HCT116 (cell line): ENCODE data around the gene DNAJB9.

Source experiments
- ATF3 ChIP-seq: IDR thresholded peaks from 2 replicates; pipeline ENCODE4 v1.6.1; 2012
- CBX3 ChIP-seq: IDR thresholded peaks from 2 replicates; pipeline ENCODE4 v1.6.1; 2012; ENCODE audit warnings: low read depth
- CTCF ChIP-seq, 3 experiments: fragments of 200-600 bp in 1 of 3; sonication (generic) in 1 of 3; IDR thresholded peaks in 2 of 3; conservative IDR thresholded peaks in 1 of 3; 2 replicates each; pipeline ENCODE4 v1.5.1; 2012 to 2017; ENCODE audit warnings: low read depth in 2 of 3, low read length in 2 of 3, antibody characterized with exemption in 1 of 3, borderline replicate concordance in 1 of 3, control low read depth in 1 of 3, mild to moderate bottlenecking in 1 of 3, mixed read lengths in 1 of 3, mixed run types in 1 of 3, moderate library complexity in 1 of 3; ENCODE audit not compliant: insufficient read depth in 1 of 3
- EGR1 ChIP-seq: IDR thresholded peaks from 2 replicates; pipeline ENCODE4 v1.6.1; 2012; ENCODE audit warnings: low read depth
- EZH2phosphoT487 ChIP-seq: fragments of 200-600 bp; IDR thresholded peaks from 2 replicates; pipeline ENCODE4 v1.6.1; 2018; ENCODE audit warnings: antibody characterized with exemption, borderline replicate concordance
- JUND ChIP-seq: IDR thresholded peaks from 2 replicates; pipeline ENCODE4 v1.6.1; 2012
- POLR2A ChIP-seq: IDR thresholded peaks from 2 replicates; pipeline ENCODE4 v1.7.0; 2011; ENCODE audit warnings: borderline replicate concordance; ENCODE audit not compliant: insufficient read depth, insufficient read length; ENCODE audit errors: extremely low read depth
- POLR2AphosphoS5 ChIP-seq: IDR thresholded peaks from 2 replicates; pipeline ENCODE4 v1.6.1; 2011; ENCODE audit warnings: mild to moderate bottlenecking, low read depth, low read length, moderate library complexity
- RAD21 ChIP-seq: IDR thresholded peaks from 2 replicates; pipeline ENCODE4 v1.6.1; 2012; ENCODE audit warnings: low read depth, mild to moderate bottlenecking
- SRF ChIP-seq: IDR thresholded peaks from 2 replicates; pipeline ENCODE4 v1.6.1; 2012; ENCODE audit warnings: low read depth
- YY1 ChIP-seq: IDR thresholded peaks from 2 replicates; pipeline ENCODE4 v1.6.1; 2011; ENCODE audit warnings: low read length, low read depth, moderate library complexity, mild to moderate bottlenecking; ENCODE audit not compliant: insufficient replicate concordance; ENCODE audit errors: extremely low read depth
- ZNF274 ChIP-seq: fragments of 200-500 bp; sonication (Bioruptor generic); IDR thresholded peaks from 2 replicates; pipeline ENCODE4 v1.6.1; 2014; ENCODE audit warnings: mild to moderate bottlenecking, low read depth, low read length, inconsistent platforms
- TF ChIP-seq, protein P1 (sequence below): IDR thresholded peaks from 2 replicates; pipeline ENCODE4 v1.6.1; 2012

DNA sequence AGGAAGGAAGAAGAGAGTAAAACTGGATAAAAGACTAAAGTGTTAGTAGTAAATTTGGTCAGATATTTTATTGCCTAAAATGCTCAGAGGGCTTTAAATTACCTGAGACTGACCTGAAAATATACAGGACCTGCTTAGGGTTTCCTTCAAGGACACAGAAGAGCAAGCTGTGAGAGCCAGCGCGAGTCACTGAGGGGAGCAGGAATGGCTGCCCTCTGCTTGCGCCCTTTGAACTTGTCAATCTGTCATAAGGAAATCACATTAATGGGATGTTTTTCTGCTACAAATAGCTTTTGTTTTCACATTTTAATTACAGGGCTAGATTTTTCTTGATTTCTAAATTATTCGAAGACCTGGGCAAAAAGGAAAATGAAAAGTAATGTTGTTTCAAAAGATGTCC lies 26.9 kb downstream of the DNAJB9 start:
- no peak for TF ChIP-seq POLR2A
- no peak for TF ChIP-seq CTCF (IDR thresholded peaks at IDR 0.05 in 2 of 3, conservative IDR thresholded peaks at IDR 0.05 in 1 of 3; ENCODE audit: borderline replicate concordance in 1 of 3, insufficient read depth in 1 of 3, low read depth in 2 of 3, low read length in 2 of 3)
- TF ChIP-seq POLR2AphosphoS5: no peak
- TF ChIP-seq, protein P1, sequence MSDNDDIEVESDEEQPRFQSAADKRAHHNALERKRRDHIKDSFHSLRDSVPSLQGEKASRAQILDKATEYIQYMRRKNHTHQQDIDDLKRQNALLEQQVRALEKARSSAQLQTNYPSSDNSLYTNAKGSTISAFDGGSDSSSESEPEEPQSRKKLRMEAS: no peak
- TF ChIP-seq SRF: no peak
- no peak for TF ChIP-seq YY1
- TF ChIP-seq EZH2phosphoT487: no peak
- TF ChIP-seq RAD21: no peak
- TF ChIP-seq JUND: no peak
- no peak for TF ChIP-seq EGR1
- no peak for TF ChIP-seq CBX3
- TF ChIP-seq ATF3: no peak
- TF ChIP-seq ZNF274: no peak
